Lower leg skin (tissue), 4 donors: ENCODE data around the gene CALN1. TPM values are rescaled to one million over a fixed set of nuclear protein-coding genes. Genes with fewer than 3 reads are reported as not detected.
A peak's percentile ranks its signal among the peaks of the same experiment; 100 is the strongest.

Source experiments
- DNase-seq, 2 donors: peaks; one replicate each; pipeline ENCODE4 v3.0.0-alpha.2; 2019; ENCODE audit warnings: low spot score in 2 of 2
- H3K4me3 ChIP-seq: fragments of 200-600 bp; sonication (generic); 2 replicates; pipeline ENCODE4 v1.5.1; 2017; ENCODE audit warnings: mild to moderate bottlenecking, low read depth; ENCODE audit not compliant: poor library complexity, severe bottlenecking
- CTCF ChIP-seq, 3 donors: fragments of 450-650 bp; IDR thresholded peaks; one replicate each; pipeline ENCODE4 v1.5.1; 2016; ENCODE audit warnings: antibody characterized with exemption in 3 of 3, mild to moderate bottlenecking in 3 of 3, moderate library complexity in 2 of 3
- POLR2A ChIP-seq, 2 donors: fragments of 450-650 bp; IDR thresholded peaks; one replicate each; pipeline ENCODE4 v1.6.1; 2016 to 2017; ENCODE audit warnings: antibody characterized with exemption in 2 of 2, mild to moderate bottlenecking in 1 of 2, moderate library complexity in 1 of 2
- WGBS, 2 donors: methylation state at CpG; one replicate each; pipeline ENCODE4 v1.1.5; 2018; 5-methylcytosine and 5-hydroxymethylcytosine counted together
- intact Hi-C: fragments of 100-400 bp; cut with DNase I; formaldehyde crosslinking; loops from one replicate; pipeline ENCODE4 v1.15.0; 2023; ENCODE audit warnings: low total_unique reads
- total RNA-seq, 4 donors: library from RNA; depleted of rRNA; stranded (reverse); fragments of >200 nt; gene quantifications; one replicate each; pipeline ENCODE4 v1.1.0, GENCODE V29; 2016

The CALN1 gene
- total RNA-seq, 4 donors from 2014 or later = 2.3 to 11.2 (median 7.3) TPM

DNA sequence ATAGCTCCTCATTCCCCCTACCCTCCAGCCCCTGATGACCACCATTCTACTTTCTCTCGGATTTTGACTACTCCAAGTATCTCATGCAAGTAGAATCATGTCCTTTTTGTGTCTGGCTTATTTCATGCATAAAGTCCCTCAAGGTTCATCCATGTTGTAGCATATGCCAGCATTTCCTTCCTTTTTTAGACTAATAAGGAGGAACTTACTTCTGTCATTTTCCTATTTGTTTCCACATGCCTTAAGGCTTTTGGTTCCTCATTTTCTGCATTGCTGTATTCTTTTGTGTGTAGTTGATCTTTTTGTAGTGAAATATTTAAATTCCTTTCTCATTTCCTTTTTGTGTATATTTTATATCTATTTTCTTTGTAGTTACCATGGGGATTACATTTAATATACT lies 376.9 kb downstream of the CALN1 start:
- 38 to 52% methylated on average over 1 of the region's 1 CpG for WGBS, 2 donors
- no peak for TF ChIP-seq CTCF (IDR thresholded peaks at IDR 0.05)
- no peak for TF ChIP-seq POLR2A (IDR thresholded peaks at IDR 0.05)
- DNase-seq = peak in 1 of 2 donors; percentile 18
- intact Hi-C loops = no loop called here
- no peak overlapping the region for H3K4me3 ChIP-seq

DNA sequence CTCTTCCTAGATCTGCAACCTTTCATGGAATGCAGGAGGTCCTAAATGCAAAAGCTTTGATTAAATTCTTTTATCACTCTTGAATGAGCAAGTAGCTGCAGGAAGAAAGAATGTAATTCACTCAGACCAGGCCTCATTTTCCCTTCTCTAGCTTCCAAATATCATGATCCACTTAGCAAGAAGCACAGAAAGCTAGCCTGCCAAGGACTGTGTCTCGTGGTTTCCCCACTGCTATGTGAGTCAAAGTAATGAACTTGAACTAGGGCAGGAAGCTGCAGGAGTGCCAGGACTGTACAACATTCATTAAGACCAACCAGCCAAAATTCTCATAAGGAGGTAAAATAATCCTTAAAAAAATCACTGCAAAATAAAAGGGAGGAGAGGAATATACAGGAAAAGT lies 379.2 kb downstream of the CALN1 start:
- intact Hi-C loops = no loop called here
- 19 to 24% methylated on average over 1 of the region's 1 CpG for WGBS, 2 donors
- TF ChIP-seq POLR2A (IDR thresholded peaks at IDR 0.05) = no peak
- TF ChIP-seq CTCF (IDR thresholded peaks at IDR 0.05) = no peak
- no peak overlapping the region for H3K4me3 ChIP-seq
- peak in 1 of 2 donors; percentile 37 for DNase-seq

DNA sequence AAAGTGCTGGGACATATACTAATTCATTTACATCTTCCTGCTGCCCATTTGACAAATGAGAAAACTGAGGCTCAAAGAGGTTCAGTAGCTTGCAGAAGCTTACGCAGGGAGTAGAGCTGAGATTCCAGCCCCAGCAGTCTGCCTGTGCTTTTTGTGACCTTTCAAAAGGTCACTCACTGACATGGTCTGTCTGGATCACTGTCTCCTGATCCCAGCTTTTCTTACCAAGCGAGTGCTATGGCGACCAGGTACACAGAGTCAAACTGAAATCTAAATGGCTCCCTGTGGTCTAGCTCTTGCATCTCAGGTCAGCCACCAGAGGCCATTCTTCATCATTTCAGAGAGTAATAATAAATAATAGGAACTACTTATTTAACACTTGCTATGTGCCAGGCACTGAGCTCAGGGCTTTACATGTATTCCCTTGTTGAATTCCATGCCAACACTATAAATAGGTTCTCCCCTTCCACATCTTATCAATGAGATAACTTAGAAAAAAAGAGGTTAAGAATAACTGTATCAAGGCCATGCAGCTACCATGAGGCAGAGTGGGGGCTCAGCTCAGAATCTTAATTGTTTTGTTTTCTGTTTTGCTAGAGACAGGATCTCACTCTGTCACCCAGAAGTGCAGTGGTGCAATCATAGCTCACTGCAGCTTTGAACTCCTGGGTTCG lies 381.0 kb downstream of the CALN1 start:
- no peak for DNase-seq

DNA sequence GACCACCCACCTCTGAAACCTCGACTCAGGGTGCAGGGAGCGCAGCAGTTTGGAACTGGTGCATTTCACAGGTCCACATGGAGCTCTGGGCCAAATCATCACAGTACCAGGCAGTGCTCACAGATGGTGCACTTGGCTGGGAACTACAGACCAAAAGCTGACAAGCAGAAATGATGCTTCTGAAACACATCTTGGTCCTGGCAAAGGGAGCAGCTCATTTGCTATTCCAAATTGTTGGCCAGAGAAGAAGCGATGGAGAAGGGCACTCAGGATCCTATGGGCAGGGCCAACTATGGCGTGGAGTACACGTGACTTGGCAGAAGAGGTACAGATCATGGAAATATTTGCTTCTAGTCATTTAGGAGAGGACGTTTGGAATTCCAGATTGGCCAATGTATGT lies 383.9 kb downstream of the CALN1 start:
- no peak overlapping the region for H3K4me3 ChIP-seq
- WGBS, 2 donors = 74 to 80% methylated on average over 6 of the region's 6 CpGs
- no peak for TF ChIP-seq POLR2A (IDR thresholded peaks at IDR 0.05)
- TF ChIP-seq CTCF (IDR thresholded peaks at IDR 0.05) = no peak
- DNase-seq = peak in 1 of 2 donors; percentile 48
- intact Hi-C loops = no loop called here

More for the DNA sequence above, 381.0 kb downstream of the CALN1 start:
- intact Hi-C loops = no loop called here
- WGBS, 2 donors = 87 to 92% methylated on average over 4 of the region's 4 CpGs
- TF ChIP-seq CTCF (IDR thresholded peaks at IDR 0.05) (no peak), POLR2A (IDR thresholded peaks at IDR 0.05) (no peak)
- no peak overlapping the region for H3K4me3 ChIP-seq

GRCh38 chr7:72025381-72025960 lies 386.7 kb downstream of the CALN1 start:
- no peak for TF ChIP-seq POLR2A (IDR thresholded peaks at IDR 0.05)
- intact Hi-C loops = no loop called here
- 55 to 64% methylated on average over 3 of the region's 3 CpGs for WGBS, 2 donors
- peak in 1 of 2 donors; percentile 6 for DNase-seq
- H3K4me3 ChIP-seq = no peak overlapping the region

DNA sequence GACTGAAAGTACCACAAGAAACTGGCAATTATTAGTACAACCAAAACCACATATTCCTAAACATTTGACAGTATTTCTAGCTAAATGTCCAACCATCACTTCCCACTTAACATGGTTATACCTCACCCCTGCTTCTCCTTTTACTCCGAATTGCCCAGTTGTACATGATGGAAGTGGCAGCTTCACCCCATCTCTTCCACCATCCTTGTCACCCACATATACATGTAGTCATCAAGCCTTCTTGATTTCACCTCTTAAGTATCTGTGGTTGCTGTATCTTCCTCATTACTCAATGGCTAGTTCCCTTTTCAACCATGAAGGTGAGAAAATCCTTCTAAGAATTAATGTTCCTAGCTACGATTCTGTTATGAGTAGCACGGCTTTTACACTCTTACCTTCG lies 388.2 kb downstream of the CALN1 start:
- DNase-seq = no peak
- no peak overlapping the region for H3K4me3 ChIP-seq
- 95 to 97% methylated on average over 4 of the region's 4 CpGs for WGBS, 2 donors
- TF ChIP-seq CTCF (IDR thresholded peaks at IDR 0.05) (no peak), POLR2A (IDR thresholded peaks at IDR 0.05) (no peak)
- intact Hi-C loops = no loop called here
